PC-9 (cell line): ENCODE data around the gene OR6K6. TPM values are rescaled to one million over a fixed set of nuclear protein-coding genes. Genes with fewer than 3 reads are reported as not detected.

Experiments used
- BruUV-seq: library from RNA; stranded (reverse); fragments of 400-500 nt; replicated peaks from 2 replicates; lab custom pipeline; 2021; lab: Mats Ljungman, UMichigan
- CTCF ChIA-PET: fragments of 300-600 bp; sonication (Branson Sonifier 250); formaldehyde crosslinking; loops from one replicate; lab custom pipeline; 2022; ENCODE audit warnings: antibody characterized with exemption; lab: Charles Lee
- POLR2A ChIA-PET: fragments of 300-600 bp; sonication (Branson Sonifier 250); formaldehyde crosslinking; loops from one replicate; lab custom pipeline; 2022; ENCODE audit warnings: antibody characterized with exemption; ENCODE audit not compliant: unreplicated experiment; lab: Charles Lee
- DNase-seq, 2 experiments: peaks; one replicate each; pipeline versions ENCODE4 v3.0.0 to v3.0.0-alpha.2; 2015 to 2022; ENCODE audit warnings: mixed read lengths in 1 of 2
- H2AFZ ChIP-seq: fragments of 200-600 bp; sonication (generic); 2 replicates; pipeline ENCODE4 v1.8.1; 2017; ENCODE audit warnings: antibody characterized with exemption
- H3F3A ChIP-seq: fragments of 200-600 bp; sonication (generic); 2 replicates; pipeline ENCODE4 v1.8.1; 2017; ENCODE audit warnings: antibody characterized with exemption, mild to moderate bottlenecking, low read depth; ENCODE audit not compliant: insufficient read depth
- H3K27ac ChIP-seq: fragments of 200-600 bp; sonication (generic); 2 replicates; pipeline ENCODE4 v1.6.1; 2016; ENCODE audit warnings: mixed run types
- H3K27me3 ChIP-seq: fragments of 200-600 bp; sonication (generic); 2 replicates; pipeline ENCODE4 v1.6.1; 2016; ENCODE audit warnings: low read depth, mixed run types; ENCODE audit not compliant: insufficient read depth
- H3K36me3 ChIP-seq: fragments of 200-600 bp; sonication (generic); 2 replicates; pipeline ENCODE4 v1.6.1; 2016; ENCODE audit warnings: low read depth, mixed run types
- H3K4me1 ChIP-seq: fragments of 200-600 bp; sonication (generic); replicated peaks from 2 replicates; pipeline ENCODE4 v1.6.1; 2016; ENCODE audit warnings: mixed run types; ENCODE audit not compliant: insufficient read depth
- H3K4me2 ChIP-seq: fragments of 200-600 bp; sonication (generic); 2 replicates; pipeline ENCODE4 v1.6.1; 2017; ENCODE audit warnings: mixed run types
- H3K4me3 ChIP-seq: fragments of 200-600 bp; sonication (generic); 2 replicates; pipeline ENCODE4 v1.6.1; 2016; ENCODE audit warnings: mixed run types
- H3K79me2 ChIP-seq: fragments of 200-600 bp; sonication (generic); 2 replicates; pipeline ENCODE4 v1.6.1; 2017; ENCODE audit warnings: low read depth, mixed run types
- H3K9me2 ChIP-seq: fragments of 200-600 bp; sonication (generic); 2 replicates; pipeline ENCODE4 v1.8.1; 2017; ENCODE audit warnings: mild to moderate bottlenecking; ENCODE audit not compliant: insufficient read depth
- H3K9me3 ChIP-seq: fragments of 200-600 bp; sonication (generic); 2 replicates; pipeline ENCODE4 v1.8.1; 2016; ENCODE audit warnings: low read depth; ENCODE audit not compliant: insufficient read depth
- H4K20me1 ChIP-seq: fragments of 200-600 bp; sonication (generic); 2 replicates; pipeline ENCODE4 v1.8.1; 2017; ENCODE audit not compliant: insufficient read depth
- CTCF ChIP-seq: fragments of 200-600 bp; sonication (generic); conservative IDR thresholded peaks from 2 replicates; pipeline ENCODE4 v1.6.1; 2017; ENCODE audit warnings: mixed run types, antibody characterized with exemption, mild to moderate bottlenecking, moderate library complexity
- EZH2 ChIP-seq: fragments of 200-600 bp; sonication (generic); IDR thresholded peaks from 2 replicates; pipeline ENCODE4 v1.8.0; 2017; ENCODE audit warnings: antibody characterized with exemption, low read depth
- intact Hi-C: fragments of 100-400 bp; cut with micrococcal nuclease; formaldehyde crosslinking; loops from one replicate; pipeline ENCODE4 v1.10.0; 2022; ENCODE audit not compliant: unreplicated experiment
- total RNA-seq: library from RNA; stranded (reverse); gene quantifications from 2 replicates; pipeline ENCODE4 v1.2.3, GENCODE V29; 2021

The OR6K6 gene
- total RNA-seq, 1 experiment from 2014 or later, result not detected

GRCh38 chr1:158719664-158720063, 34.9 kb upstream of the OR6K6 start:
- no peak for DNase-seq
- Histone ChIP-seq H3K4me3 (no peak overlapping the region), H3K9me3 (no peaks in the 10 kb centered on the region), H3K27me3 (no peaks in the 10 kb centered on the region), H3F3A (no peaks in the 10 kb centered on the region), H3K36me3 (no peaks in the 10 kb centered on the region), H2AFZ (no peak overlapping the region), H3K4me2 (no peak overlapping the region), H3K27ac (no peak overlapping the region), H3K4me1 (no peaks in the 10 kb centered on the region), H3K79me2 (no peaks in the 10 kb centered on the region), H4K20me1 (no peaks in the 10 kb centered on the region), H3K9me2 (no peaks in the 10 kb centered on the region)
- ChIA-PET POLR2A (no interaction called here), CTCF (no interaction called here)
- TF ChIP-seq CTCF (no peak), EZH2 (no peak)
- intact Hi-C loops, result no loop called here
- no TSS peak for BruUV-seq

GRCh38 chr1:158720620-158721019, 33.9 kb upstream of the OR6K6 start, which contains the start of gene OR6K3:
OR6K3 (minus strand) TSS chr1:158720720; CDS start chr1:158718115, 2,605 bp downstream.
- intact Hi-C loops, result no loop called here
- no peaks in the 10 kb centered on the region for H3K9me3 ChIP-seq
- CTCF ChIA-PET, result no interaction called here
- no peaks in the 10 kb centered on the region for H4K20me1 ChIP-seq
- H3K9me2 ChIP-seq, result no peaks in the 10 kb centered on the region
- H3K27ac ChIP-seq, result no peak within 1 kb of the TSS
- H3K79me2 ChIP-seq, result no peaks in the 10 kb centered on the region
- H3K27me3 ChIP-seq, result no peaks in the 10 kb centered on the region
- POLR2A ChIA-PET, result no interaction called here
- DNase-seq, result no peak
- TF ChIP-seq EZH2 (no peak), CTCF (no peak)
- H3K4me2 ChIP-seq, result no peak within 1 kb of the TSS
- no peak within 1 kb of the TSS for H3K4me3 ChIP-seq
- no peaks in the 10 kb centered on the region for H3F3A ChIP-seq
- no peak within 1 kb of the TSS for H2AFZ ChIP-seq
- H3K36me3 ChIP-seq, result no peaks in the 10 kb centered on the region
- no TSS peak for BruUV-seq
- no peaks in the 10 kb centered on the region for H3K4me1 ChIP-seq

GRCh38 chr1:158724442-158724841, 30.1 kb upstream of the OR6K6 start:
- Histone ChIP-seq H2AFZ (no peak overlapping the region), H3F3A (no peaks in the 10 kb centered on the region), H3K4me1 (no peaks in the 10 kb centered on the region), H3K36me3 (no peaks in the 10 kb centered on the region), H3K79me2 (no peaks in the 10 kb centered on the region), H3K27me3 (no peaks in the 10 kb centered on the region), H3K4me2 (no peak overlapping the region), H3K27ac (no peak overlapping the region), H3K9me2 (no peaks in the 10 kb centered on the region), H3K9me3 (no peaks in the 10 kb centered on the region), H3K4me3 (no peak overlapping the region), H4K20me1 (no peaks in the 10 kb centered on the region)
- intact Hi-C loops, result no loop called here
- POLR2A ChIA-PET, result no interaction called here
- DNase-seq, result no peak
- TF ChIP-seq CTCF (no peak), EZH2 (no peak)
- no TSS peak for BruUV-seq
- CTCF ChIA-PET, result no interaction called here
